Activated naive CD4-positive, alpha-beta T cell treated with Interleukin-2 at 50 U/mL for 16 hours (primary cell): ENCODE data around the gene NPHP4.

ENCODE experiments used
- DNase-seq: peaks from one replicate; pipeline ENCODE4 v3.0.0-alpha.2; 2020

The NPHP4 gene

GRCh38 chr1:5989286-5989605 lies 3.0 kb downstream of the NPHP4 start:
- no peak for DNase-seq

GRCh38 chr1:5988596-5989285 lies 3.5 kb downstream of the NPHP4 start:
- DNase-seq: no peak

GRCh38 chr1:5986018-5986417 lies 6.2 kb downstream of the NPHP4 start:
- DNase-seq: no peak

- no peak for DNase-seq
Measured at GRCh38 chr1:5985250-5985649, 7.0 kb downstream of the NPHP4 start.

GRCh38 chr1:5983361-5984103 lies 8.7 kb downstream of the NPHP4 start:
- no peak for DNase-seq

DNA sequence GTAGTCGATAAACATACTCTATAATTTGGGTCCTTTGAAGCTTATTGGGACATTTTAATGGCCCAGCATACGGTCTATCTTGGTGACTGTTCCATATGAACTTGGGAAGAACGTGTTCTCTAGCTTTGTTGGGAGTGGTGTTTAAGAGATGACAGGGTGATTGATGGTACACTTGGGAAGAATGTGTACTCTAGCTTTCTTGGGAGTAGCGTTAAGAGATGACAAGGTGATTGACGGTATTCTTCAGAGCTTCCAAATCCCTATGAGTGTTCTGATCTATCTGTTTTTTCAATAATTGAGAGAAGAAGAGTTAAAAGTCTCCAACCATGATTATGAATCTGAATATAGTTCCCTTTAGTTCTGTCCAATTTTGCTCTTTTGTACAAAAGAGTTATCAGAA lies 9.4 kb downstream of the NPHP4 start:
- DNase-seq: no peak

- no peak for DNase-seq
Measured at GRCh38 chr1:5982276-5982675, 9.9 kb downstream of the NPHP4 start.

- DNase-seq: no peak
Measured at GRCh38 chr1:5981009-5981380, 11.2 kb downstream of the NPHP4 start.

GRCh38 chr1:5980314-5981008 lies 11.8 kb downstream of the NPHP4 start:
- DNase-seq: no peak

- DNase-seq: no peak
Measured at GRCh38 chr1:5979536-5980313, 12.5 kb downstream of the NPHP4 start.

GRCh38 chr1:5978452-5978851 lies 13.8 kb downstream of the NPHP4 start:
- DNase-seq: no peak

GRCh38 chr1:5977494-5978444 lies 14.5 kb downstream of the NPHP4 start:
- DNase-seq: no peak

DNA sequence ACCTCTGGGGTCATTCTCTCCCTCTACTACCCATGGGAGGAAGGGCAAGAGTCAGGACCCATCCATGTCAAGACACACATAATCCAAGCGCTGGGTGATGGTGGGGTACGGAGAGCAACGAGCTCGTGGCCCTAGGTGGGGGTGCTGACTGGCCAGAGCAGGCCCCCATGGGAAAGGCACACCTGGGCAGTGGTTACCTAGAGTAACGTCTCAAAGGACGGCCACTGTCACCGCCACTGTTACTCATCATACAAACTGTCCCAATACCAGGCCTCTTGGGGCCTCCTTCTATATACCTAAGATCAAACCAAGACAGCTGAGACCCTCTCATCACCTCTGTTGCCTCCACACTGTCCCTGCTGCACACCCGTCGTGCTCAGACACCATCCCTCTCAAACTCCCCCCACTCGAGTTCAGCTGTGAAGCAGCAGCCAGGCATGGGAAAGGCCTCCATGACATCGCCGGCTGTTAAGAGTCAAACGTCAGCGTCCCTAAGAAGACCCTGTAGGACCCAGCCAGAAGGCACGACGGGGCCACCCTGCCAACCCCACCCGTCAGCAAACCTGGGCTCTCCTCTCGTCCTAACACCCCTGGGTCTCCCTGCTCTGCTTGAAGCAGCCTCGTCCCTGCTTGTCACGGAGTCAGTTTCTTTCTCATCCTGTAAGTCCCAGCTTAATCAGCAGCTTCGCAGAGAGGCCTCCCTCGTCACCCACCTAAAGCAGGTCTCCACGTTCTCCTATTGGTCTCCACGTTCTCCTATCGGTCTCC lies 15.3 kb downstream of the NPHP4 start:
- no peak for DNase-seq

DNA sequence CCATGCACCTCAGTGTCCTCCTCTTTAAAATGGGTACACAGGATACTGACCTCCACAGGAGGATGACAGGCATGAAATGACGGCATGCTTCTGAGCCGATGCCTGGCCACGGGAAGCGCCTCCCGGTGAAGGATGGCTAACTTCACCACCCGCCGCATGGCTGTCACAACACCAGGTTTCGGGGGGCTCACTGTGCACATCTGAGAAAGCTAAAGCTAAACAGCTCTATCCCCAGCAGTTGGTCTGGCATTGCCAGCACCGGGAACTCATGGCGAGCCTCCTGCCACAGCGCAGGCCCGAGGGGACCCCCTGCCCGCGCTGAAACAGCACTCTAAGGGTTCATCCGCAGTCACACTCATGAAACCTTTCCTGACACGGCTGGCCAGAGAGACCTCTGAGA lies 16.0 kb downstream of the NPHP4 start:
- no peak for DNase-seq

GRCh38 chr1:5975133-5975880 lies 16.9 kb downstream of the NPHP4 start:
- DNase-seq: peak; percentile 55

GRCh38 chr1:5974631-5975030 lies 17.6 kb downstream of the NPHP4 start:
- DNase-seq: no peak

GRCh38 chr1:5973771-5974170 lies 18.5 kb downstream of the NPHP4 start:
- no peak for DNase-seq

DNA sequence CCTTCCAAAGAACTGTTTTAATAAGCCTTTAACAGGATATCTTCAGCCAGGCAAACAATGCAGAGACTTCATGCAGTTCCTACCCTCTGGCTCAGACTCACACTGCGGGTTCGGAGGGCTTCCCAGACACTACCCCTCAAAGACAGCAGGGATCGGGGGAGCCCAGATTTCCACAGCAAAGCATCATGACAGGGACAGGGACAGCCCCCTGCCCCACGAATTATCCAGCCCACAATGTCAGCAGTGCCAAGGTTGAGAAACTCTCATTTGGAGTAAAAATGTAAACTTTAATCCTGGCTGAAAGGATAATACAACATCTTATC lies 20.1 kb downstream of the NPHP4 start:
- DNase-seq: no peak

DNA sequence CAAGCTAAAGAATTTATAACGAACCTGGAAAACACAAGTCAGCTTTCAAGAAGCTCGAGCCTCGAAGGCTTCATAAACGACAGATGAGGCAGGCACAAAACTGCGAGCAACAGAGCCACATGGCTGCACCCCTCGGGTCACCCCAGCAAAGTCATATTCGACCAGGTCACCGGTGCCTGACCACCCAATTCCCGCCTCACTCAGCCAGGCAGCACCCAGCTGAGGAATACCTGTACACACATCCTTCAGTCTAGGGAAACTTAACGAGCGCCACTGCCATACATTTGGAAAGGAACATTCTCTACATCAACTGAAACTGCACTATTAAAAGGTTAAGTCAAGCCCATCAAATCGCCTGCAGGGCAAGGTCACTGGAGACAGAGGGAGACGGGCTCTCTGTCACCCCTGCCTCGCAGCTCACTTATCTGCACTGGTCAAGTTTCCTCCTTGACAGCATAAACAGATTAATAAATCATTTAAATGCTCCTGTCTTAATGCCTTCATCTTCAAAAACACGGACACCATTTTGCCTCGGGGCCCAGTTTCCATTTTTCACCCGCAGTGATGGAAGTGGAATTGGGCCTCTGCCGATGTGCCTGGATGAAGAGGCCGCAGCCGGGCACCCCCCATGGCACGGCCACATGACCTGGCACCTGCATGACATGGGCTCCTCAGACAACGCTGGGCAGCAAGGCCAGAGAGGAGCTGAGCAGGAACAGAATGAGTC lies 20.6 kb downstream of the NPHP4 start:
- DNase-seq: no peak

GRCh38 chr1:5970610-5971273 lies 21.5 kb downstream of the NPHP4 start:
- no peak for DNase-seq
